GM23338 (cell line): Measurements from ENCODE around the gene PABPC1L2B. TPM values are rescaled to one million over a fixed set of nuclear protein-coding genes. Genes with fewer than 3 reads are reported as not detected.
"Not testable (repeated sequence)": the region's sequence is repeated elsewhere in the genome, so short reads cannot be mapped to it uniquely, and the experiment has no call there.

Experiments
- ATAC-seq: fragments of 200-7000 bp; cut with Tn5 transposase; 3 replicates; pipeline ENCODE4 v1.9.1; 2020
- DNase-seq: peaks from one replicate; pipeline ENCODE4 v3.0.0-alpha.2; 2015; ENCODE audit warnings: low spot score
- H2AFZ ChIP-seq: fragments of 200-600 bp; sonication (generic); 2 replicates; pipeline ENCODE4 v1.8.0; 2016; ENCODE audit warnings: antibody characterized with exemption, mild to moderate bottlenecking, moderate library complexity
- H3F3A ChIP-seq: fragments of 200-600 bp; sonication (generic); replicated peaks from 2 replicates; pipeline ENCODE4 v1.8.0; 2017; ENCODE audit warnings: antibody characterized with exemption, mixed run types, low read depth
- H3K27ac ChIP-seq: fragments of 200-600 bp; sonication (generic); 2 replicates; pipeline ENCODE4 v1.6.1; 2016; ENCODE audit warnings: low read depth
- H3K27me3 ChIP-seq: fragments of 200-600 bp; sonication (generic); 2 replicates; pipeline ENCODE4 v1.8.0; 2016; ENCODE audit warnings: mild to moderate bottlenecking, mixed run types, moderate library complexity; ENCODE audit not compliant: insufficient read depth
- H3K36me3 ChIP-seq: fragments of 200-600 bp; sonication (generic); 2 replicates; pipeline ENCODE4 v1.8.0; 2016; ENCODE audit warnings: mild to moderate bottlenecking; ENCODE audit not compliant: insufficient read depth
- H3K4me1 ChIP-seq: fragments of 200-600 bp; sonication (generic); 2 replicates; pipeline ENCODE4 v1.8.0; 2016; ENCODE audit warnings: mild to moderate bottlenecking, moderate library complexity; ENCODE audit not compliant: insufficient read depth
- H3K4me2 ChIP-seq: fragments of 200-600 bp; sonication (generic); 2 replicates; pipeline ENCODE4 v1.7.1; 2017; ENCODE audit warnings: mixed run types
- H3K4me3 ChIP-seq: fragments of 200-600 bp; sonication (generic); 2 replicates; pipeline ENCODE4 v1.6.1; 2016; ENCODE audit warnings: mixed run types
- H3K79me2 ChIP-seq: fragments of 200-600 bp; sonication (generic); replicated peaks from 2 replicates; pipeline ENCODE4 v1.8.0; 2017; ENCODE audit warnings: mild to moderate bottlenecking; ENCODE audit not compliant: insufficient read depth
- H3K9me2 ChIP-seq: fragments of 200-600 bp; sonication (generic); 2 replicates; pipeline ENCODE4 v1.8.0; 2017; ENCODE audit not compliant: insufficient read depth
- H4K20me1 ChIP-seq: fragments of 200-600 bp; sonication (generic); replicated peaks from 2 replicates; pipeline ENCODE4 v1.8.0; 2017; ENCODE audit warnings: mild to moderate bottlenecking; ENCODE audit not compliant: insufficient read depth
- H3K27ac Mint-ChIP-seq: 2 replicates; pipeline ENCODE4 v1.8.0; 2020; ENCODE audit warnings: inconsistent platforms, mild to moderate bottlenecking, moderate library complexity, mixed read lengths
- H3K27me3 Mint-ChIP-seq: 3 replicates; pipeline ENCODE4 v1.8.0; 2022; ENCODE audit warnings: low read depth, mild to moderate bottlenecking, moderate library complexity, mixed read lengths, inconsistent platforms; ENCODE audit not compliant: insufficient read depth, poor library complexity
- H3K36me3 Mint-ChIP-seq: 3 replicates; pipeline ENCODE4 v1.8.0; 2021; ENCODE audit warnings: low read depth, mild to moderate bottlenecking, inconsistent platforms, moderate library complexity, mixed read lengths
- H3K4me1 Mint-ChIP-seq: 3 replicates; pipeline ENCODE4 v1.8.0; 2020; ENCODE audit warnings: mild to moderate bottlenecking, inconsistent platforms, mixed read lengths
- H3K4me3 Mint-ChIP-seq: 3 replicates; pipeline ENCODE4 v1.8.0; 2021; ENCODE audit warnings: moderate library complexity, mild to moderate bottlenecking, inconsistent platforms, mixed read lengths
- H3K9me3 Mint-ChIP-seq: 3 replicates; pipeline ENCODE4 v1.8.0; 2020; ENCODE audit warnings: moderate library complexity, mild to moderate bottlenecking, inconsistent platforms, mixed read lengths
- CREB1 ChIP-seq: fragments of 250-450 bp; sonication (Bioruptor Pico); IDR thresholded peaks from 2 replicates; pipeline ENCODE4 v1.5.0; 2020; ENCODE audit warnings: low read depth, mild to moderate bottlenecking, moderate library complexity
- EZH2 ChIP-seq: fragments of 200-600 bp; sonication (generic); IDR thresholded peaks from one replicate; pipeline ENCODE4 v1.8.0; 2017; ENCODE audit warnings: antibody characterized with exemption, mild to moderate bottlenecking, low read depth; ENCODE audit not compliant: unreplicated experiment
- EZH2phosphoT487 ChIP-seq: fragments of 200-600 bp; sonication (generic); IDR thresholded peaks from one replicate; pipeline ENCODE4 v1.8.1; 2018; ENCODE audit warnings: antibody characterized with exemption; ENCODE audit not compliant: unreplicated experiment
- JUNB ChIP-seq: IDR thresholded peaks from one replicate; pipeline ENCODE4 v1.6.1; 2016; ENCODE audit warnings: antibody characterized with exemption; ENCODE audit not compliant: unreplicated experiment
- NANOG ChIP-seq: IDR thresholded peaks from 2 replicates; pipeline ENCODE4 v1.6.1; 2016; ENCODE audit warnings: antibody characterized with exemption, borderline replicate concordance
- POLR2AphosphoS5 ChIP-seq: IDR thresholded peaks from 2 replicates; pipeline ENCODE4 v1.6.1; 2016; ENCODE audit warnings: antibody characterized with exemption, low read depth
- STAT1 ChIP-seq: IDR thresholded peaks from one replicate; pipeline ENCODE4 v1.6.1; 2016; ENCODE audit warnings: antibody characterized with exemption; ENCODE audit not compliant: unreplicated experiment
- ZNF114 ChIP-seq: fragments of 250-450 bp; sonication (Bioruptor Pico); IDR thresholded peaks from 2 replicates; pipeline ENCODE4 v1.5.0; 2020; ENCODE audit warnings: mild to moderate bottlenecking, moderate library complexity
- polyA plus RNA-seq: library from polyadenylated mRNA; unstranded; fragments of >200 nt; fragmentation: Nextera tagmentation; extraction: Ambion mirVana; gene quantifications from 2 replicates; pipeline ENCODE4 v1.2.1, GENCODE V29; 2016
- total RNA-seq: library from RNA; depleted of rRNA; stranded (reverse); fragments of >200 nt; shearing (Covaris generic); gene quantifications from 2 replicates; pipeline ENCODE4 v1.2.3, GENCODE V29; 2014
- TF ChIP-seq, protein P1 (sequence below): IDR thresholded peaks from 2 replicates; pipeline ENCODE4 v1.6.1; 2016; ENCODE audit warnings: antibody characterized with exemption
- TF ChIP-seq, protein P2 (sequence below): fragments of 250-450 bp; sonication (Bioruptor Pico); IDR thresholded peaks from 2 replicates; pipeline ENCODE4 v1.5.0; 2020; ENCODE audit warnings: mild to moderate bottlenecking, moderate library complexity
- TF ChIP-seq, protein P3 (sequence below): IDR thresholded peaks from one replicate; pipeline ENCODE4 v1.6.1; 2018; ENCODE audit warnings: antibody characterized with exemption; ENCODE audit not compliant: unreplicated experiment

Gene PABPC1L2B
- total and polyA plus RNA-seq, 2 experiments from 2014 or later: 0.27 TPM; not detected in 1

DNA sequence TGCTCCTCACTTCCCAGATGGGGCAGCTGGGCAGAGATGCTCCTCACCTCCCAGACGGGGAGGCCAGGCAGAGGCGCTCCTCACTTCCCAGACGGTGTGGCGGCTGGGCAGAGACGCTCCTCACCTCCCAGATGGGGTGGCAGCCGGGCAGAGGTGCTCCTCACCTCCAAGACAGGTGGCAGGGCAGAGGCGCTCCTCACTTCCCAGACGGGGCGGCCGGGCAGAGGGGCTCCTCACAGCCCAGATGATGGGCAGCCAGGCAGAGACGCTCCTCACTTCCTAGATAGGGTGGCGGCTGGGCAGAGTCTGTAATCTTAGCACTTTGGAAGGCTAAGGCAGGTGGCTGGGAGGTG lies 19.3 kb downstream of the PABPC1L2B start:
- H3K4me2 ChIP-seq, H3K4me3 ChIP-seq, DNase-seq, H2AFZ ChIP-seq, H3K36me3 ChIP-seq, H3K4me1 ChIP-seq, H3K27me3 Mint-ChIP-seq, H3K27me3 ChIP-seq, H3K4me3 Mint-ChIP-seq, H3K9me2 ChIP-seq, ATAC-seq, H3K27ac ChIP-seq, H3K79me2 ChIP-seq, H3F3A ChIP-seq, H3K27ac Mint-ChIP-seq, H4K20me1 ChIP-seq: not testable (repeated sequence)
- Mint-ChIP-seq H3K9me3 (peaks cover 39% of the 10 kb centered on the region), H3K36me3 (peaks cover 19% of the 10 kb centered on the region; the same call in 2 of the 3 replicates), H3K4me1 (peaks cover 10% of the 10 kb centered on the region)

DNA sequence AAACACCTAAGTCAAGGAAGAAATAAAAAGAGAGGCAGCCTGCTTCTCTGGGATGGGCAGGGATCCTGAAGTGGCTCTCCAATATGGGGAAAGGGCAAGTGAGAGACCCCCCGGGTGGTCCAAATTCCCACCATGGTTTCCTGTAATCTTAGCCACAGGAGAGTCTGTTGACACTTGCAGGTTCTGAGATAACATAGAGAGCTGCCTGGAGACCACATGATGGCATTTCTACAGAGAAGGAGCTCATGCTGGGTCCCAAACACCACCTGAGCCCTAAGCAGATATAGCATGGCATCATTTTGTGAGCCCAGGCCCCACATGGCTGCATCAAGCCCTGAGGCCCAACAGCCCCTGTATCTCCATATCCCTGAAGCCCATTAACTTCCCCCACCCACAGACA lies 26.1 kb downstream of the PABPC1L2B start:
- Histone ChIP-seq H3K4me3 (no peak overlapping the region), H4K20me1 (no peaks in the 10 kb centered on the region), H3K27ac (no peak overlapping the region), H3K9me2 (no peaks in the 10 kb centered on the region), H3K27me3 (no peaks in the 10 kb centered on the region), H3K79me2 (no peaks in the 10 kb centered on the region), H2AFZ (no peak overlapping the region), H3F3A (no peaks in the 10 kb centered on the region), H3K36me3 (no peaks in the 10 kb centered on the region), H3K4me2 (no peak overlapping the region), H3K4me1 (peaks cover 9% of the 10 kb centered on the region; the same call in 1 of the 2 replicates)
- DNase-seq (no peak), ATAC-seq (no peak)
- Mint-ChIP-seq H3K4me1 (peaks cover 19% of the 10 kb centered on the region), H3K4me3 (no peak overlapping the region), H3K27ac (no peak overlapping the region), H3K36me3 (peaks cover 8% of the 10 kb centered on the region; the same call in 1 of the 3 replicates), H3K27me3 (no peaks in the 10 kb centered on the region), H3K9me3 (peaks cover 18% of the 10 kb centered on the region)
- TF ChIP-seq, protein P1, sequence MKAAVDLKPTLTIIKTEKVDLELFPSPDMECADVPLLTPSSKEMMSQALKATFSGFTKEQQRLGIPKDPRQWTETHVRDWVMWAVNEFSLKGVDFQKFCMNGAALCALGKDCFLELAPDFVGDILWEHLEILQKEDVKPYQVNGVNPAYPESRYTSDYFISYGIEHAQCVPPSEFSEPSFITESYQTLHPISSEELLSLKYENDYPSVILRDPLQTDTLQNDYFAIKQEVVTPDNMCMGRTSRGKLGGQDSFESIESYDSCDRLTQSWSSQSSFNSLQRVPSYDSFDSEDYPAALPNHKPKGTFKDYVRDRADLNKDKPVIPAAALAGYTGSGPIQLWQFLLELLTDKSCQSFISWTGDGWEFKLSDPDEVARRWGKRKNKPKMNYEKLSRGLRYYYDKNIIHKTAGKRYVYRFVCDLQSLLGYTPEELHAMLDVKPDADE: no peak
- no peak for TF ChIP-seq JUNB
- TF ChIP-seq NANOG: no peak
- no peak for TF ChIP-seq POLR2AphosphoS5
- TF ChIP-seq, protein P2, sequence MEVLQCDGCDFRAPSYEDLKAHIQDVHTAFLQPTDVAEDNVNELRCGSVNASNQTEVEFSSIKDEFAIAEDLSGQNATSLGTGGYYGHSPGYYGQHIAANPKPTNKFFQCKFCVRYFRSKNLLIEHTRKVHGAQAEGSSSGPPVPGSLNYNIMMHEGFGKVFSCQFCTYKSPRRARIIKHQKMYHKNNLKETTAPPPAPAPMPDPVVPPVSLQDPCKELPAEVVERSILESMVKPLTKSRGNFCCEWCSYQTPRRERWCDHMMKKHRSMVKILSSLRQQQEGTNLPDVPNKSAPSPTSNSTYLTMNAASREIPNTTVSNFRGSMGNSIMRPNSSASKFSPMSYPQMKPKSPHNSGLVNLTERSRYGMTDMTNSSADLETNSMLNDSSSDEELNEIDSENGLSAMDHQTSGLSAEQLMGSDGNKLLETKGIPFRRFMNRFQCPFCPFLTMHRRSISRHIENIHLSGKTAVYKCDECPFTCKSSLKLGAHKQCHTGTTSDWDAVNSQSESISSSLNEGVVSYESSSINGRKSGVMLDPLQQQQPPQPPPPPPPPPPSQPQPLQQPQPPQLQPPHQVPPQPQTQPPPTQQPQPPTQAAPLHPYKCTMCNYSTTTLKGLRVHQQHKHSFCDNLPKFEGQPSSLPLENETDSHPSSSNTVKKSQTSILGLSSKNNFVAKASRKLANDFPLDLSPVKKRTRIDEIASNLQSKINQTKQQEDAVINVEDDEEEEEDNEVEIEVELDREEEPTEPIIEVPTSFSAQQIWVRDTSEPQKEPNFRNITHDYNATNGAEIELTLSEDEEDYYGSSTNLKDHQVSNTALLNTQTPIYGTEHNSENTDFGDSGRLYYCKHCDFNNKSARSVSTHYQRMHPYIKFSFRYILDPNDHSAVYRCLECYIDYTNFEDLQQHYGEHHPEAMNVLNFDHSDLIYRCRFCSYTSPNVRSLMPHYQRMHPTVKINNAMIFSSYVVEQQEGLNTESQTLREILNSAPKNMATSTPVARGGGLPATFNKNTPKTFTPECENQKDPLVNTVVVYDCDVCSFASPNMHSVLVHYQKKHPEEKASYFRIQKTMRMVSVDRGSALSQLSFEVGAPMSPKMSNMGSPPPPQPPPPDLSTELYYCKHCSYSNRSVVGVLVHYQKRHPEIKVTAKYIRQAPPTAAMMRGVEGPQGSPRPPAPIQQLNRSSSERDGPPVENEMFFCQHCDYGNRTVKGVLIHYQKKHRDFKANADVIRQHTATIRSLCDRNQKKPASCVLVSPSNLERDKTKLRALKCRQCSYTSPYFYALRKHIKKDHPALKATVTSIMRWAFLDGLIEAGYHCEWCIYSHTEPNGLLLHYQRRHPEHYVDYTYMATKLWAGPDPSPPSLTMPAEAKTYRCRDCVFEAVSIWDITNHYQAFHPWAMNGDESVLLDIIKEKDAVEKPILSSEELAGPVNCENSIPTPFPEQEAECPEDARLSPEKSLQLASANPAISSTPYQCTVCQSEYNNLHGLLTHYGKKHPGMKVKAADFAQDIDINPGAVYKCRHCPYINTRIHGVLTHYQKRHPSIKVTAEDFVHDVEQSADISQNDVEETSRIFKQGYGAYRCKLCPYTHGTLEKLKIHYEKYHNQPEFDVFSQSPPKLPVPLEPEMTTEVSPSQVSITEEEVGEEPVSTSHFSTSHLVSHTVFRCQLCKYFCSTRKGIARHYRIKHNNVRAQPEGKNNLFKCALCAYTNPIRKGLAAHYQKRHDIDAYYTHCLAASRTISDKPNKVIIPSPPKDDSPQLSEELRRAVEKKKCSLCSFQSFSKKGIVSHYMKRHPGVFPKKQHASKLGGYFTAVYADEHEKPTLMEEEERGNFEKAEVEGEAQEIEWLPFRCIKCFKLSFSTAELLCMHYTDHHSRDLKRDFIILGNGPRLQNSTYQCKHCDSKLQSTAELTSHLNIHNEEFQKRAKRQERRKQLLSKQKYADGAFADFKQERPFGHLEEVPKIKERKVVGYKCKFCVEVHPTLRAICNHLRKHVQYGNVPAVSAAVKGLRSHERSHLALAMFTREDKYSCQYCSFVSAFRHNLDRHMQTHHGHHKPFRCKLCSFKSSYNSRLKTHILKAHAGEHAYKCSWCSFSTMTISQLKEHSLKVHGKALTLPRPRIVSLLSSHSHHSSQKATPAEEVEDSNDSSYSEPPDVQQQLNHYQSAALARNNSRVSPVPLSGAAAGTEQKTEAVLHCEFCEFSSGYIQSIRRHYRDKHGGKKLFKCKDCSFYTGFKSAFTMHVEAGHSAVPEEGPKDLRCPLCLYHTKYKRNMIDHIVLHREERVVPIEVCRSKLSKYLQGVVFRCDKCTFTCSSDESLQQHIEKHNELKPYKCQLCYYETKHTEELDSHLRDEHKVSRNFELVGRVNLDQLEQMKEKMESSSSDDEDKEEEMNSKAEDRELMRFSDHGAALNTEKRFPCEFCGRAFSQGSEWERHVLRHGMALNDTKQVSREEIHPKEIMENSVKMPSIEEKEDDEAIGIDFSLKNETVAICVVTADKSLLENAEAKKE (CRISPR knock-in tag): no peak
- TF ChIP-seq ZNF114 (CRISPR knock-in tag): no peak
- TF ChIP-seq STAT1: no peak
- no peak for TF ChIP-seq EZH2
- TF ChIP-seq, protein P3, sequence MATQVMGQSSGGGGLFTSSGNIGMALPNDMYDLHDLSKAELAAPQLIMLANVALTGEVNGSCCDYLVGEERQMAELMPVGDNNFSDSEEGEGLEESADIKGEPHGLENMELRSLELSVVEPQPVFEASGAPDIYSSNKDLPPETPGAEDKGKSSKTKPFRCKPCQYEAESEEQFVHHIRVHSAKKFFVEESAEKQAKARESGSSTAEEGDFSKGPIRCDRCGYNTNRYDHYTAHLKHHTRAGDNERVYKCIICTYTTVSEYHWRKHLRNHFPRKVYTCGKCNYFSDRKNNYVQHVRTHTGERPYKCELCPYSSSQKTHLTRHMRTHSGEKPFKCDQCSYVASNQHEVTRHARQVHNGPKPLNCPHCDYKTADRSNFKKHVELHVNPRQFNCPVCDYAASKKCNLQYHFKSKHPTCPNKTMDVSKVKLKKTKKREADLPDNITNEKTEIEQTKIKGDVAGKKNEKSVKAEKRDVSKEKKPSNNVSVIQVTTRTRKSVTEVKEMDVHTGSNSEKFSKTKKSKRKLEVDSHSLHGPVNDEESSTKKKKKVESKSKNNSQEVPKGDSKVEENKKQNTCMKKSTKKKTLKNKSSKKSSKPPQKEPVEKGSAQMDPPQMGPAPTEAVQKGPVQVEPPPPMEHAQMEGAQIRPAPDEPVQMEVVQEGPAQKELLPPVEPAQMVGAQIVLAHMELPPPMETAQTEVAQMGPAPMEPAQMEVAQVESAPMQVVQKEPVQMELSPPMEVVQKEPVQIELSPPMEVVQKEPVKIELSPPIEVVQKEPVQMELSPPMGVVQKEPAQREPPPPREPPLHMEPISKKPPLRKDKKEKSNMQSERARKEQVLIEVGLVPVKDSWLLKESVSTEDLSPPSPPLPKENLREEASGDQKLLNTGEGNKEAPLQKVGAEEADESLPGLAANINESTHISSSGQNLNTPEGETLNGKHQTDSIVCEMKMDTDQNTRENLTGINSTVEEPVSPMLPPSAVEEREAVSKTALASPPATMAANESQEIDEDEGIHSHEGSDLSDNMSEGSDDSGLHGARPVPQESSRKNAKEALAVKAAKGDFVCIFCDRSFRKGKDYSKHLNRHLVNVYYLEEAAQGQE: no peak
- no peak for TF ChIP-seq CREB1 (CRISPR knock-in tag)
- no peak for TF ChIP-seq EZH2phosphoT487
